NT2/D1 (cell line): ENCODE results near the gene FAM25G.

ENCODE experiments used
- DNase-seq: peaks from one replicate; pipeline ENCODE4 v3.0.0-alpha.2; 2011; ENCODE audit warnings: low read depth, low spot score
- H3K27me3 ChIP-seq: 2 replicates; pipeline ENCODE4 v1.6.0; 2011; ENCODE audit warnings: mild to moderate bottlenecking; ENCODE audit not compliant: insufficient read length, insufficient read depth
- H3K36me3 ChIP-seq: 2 replicates; pipeline ENCODE4 v1.6.1; 2011; ENCODE audit warnings: mild to moderate bottlenecking, low read length, mixed read lengths; ENCODE audit not compliant: insufficient read depth, insufficient read length
- H3K4me1 ChIP-seq: 2 replicates; pipeline ENCODE4 v1.5.1; 2011; ENCODE audit not compliant: insufficient read depth, insufficient read length
- H3K4me3 ChIP-seq: 2 replicates; pipeline ENCODE4 v1.5.1; 2011; ENCODE audit warnings: low read depth; ENCODE audit not compliant: insufficient read length
- H3K9ac ChIP-seq: 2 replicates; pipeline ENCODE4 v1.6.0; 2011; ENCODE audit warnings: low read depth; ENCODE audit not compliant: insufficient read length
- H3K9me3 ChIP-seq: 2 replicates; pipeline ENCODE4 v1.5.1; 2011; ENCODE audit warnings: mild to moderate bottlenecking, low read length; ENCODE audit not compliant: insufficient read depth
- SUZ12 ChIP-seq: IDR thresholded peaks from 2 replicates; pipeline ENCODE4 v1.6.1; 2011; ENCODE audit not compliant: insufficient read length, insufficient read depth; ENCODE audit errors: extremely low read depth
- YY1 ChIP-seq: IDR thresholded peaks from 2 replicates; pipeline ENCODE4 v1.6.1; 2011; ENCODE audit not compliant: insufficient read length, insufficient read depth
- ZNF274 ChIP-seq: IDR thresholded peaks from 2 replicates; pipeline ENCODE4 v1.6.1; 2011; ENCODE audit warnings: mild to moderate bottlenecking, low read depth, low read length

The FAM25G gene

DNA sequence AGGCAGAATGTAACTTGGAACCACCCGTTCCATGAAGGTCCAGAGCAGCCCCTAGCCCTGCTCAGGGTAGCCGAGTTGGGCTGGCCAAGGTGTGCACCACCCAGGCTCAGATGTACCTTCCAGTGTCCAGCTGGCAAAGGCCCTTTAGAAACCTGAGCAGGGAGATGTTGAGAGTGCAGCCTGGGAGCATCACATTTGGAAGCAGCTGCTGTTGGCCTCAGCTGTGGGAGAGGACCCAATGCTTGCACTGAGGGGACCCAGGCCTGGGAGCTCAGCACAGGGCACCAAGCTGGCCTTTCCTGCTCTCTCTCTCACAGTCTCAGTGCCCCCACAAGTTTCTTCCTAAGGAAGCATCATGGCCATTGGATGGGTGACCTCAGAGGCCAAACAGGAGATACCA is 41.1 kb downstream of the FAM25G start:
- Histone ChIP-seq H3K4me1 (peaks cover 9% of the 10 kb centered on the region), H3K36me3 (no peaks in the 10 kb centered on the region), H3K9me3 (peaks cover 12% of the 10 kb centered on the region), H3K9ac (no peak overlapping the region), H3K4me3 (no peak overlapping the region), H3K27me3 (no peaks in the 10 kb centered on the region)
- TF ChIP-seq SUZ12 = no peak
- no peak for TF ChIP-seq YY1
- no peak for DNase-seq

DNA sequence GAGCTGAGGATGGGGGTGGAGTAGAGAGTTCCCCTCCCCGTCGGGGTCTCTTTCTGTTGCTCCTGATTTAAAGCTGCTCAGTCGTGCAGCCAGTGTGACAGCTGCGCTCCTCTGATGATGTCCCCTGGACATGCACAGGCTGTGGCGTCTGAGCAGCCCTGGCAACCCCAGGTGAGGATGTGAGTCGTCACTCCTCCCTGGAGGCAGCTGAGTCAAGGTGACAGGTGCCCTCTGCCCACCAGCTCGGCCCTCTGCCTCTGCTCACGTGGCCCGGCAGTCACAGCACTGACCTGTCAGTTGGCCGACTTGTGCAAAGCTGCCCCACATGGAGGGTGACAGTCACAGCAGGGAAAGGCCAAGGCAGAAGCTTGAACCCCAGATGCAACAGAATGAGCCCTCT is 41.5 kb downstream of the FAM25G start:
- peaks cover 9% of the 10 kb centered on the region for H3K4me1 ChIP-seq
- H3K27me3 ChIP-seq = no peaks in the 10 kb centered on the region

DNA sequence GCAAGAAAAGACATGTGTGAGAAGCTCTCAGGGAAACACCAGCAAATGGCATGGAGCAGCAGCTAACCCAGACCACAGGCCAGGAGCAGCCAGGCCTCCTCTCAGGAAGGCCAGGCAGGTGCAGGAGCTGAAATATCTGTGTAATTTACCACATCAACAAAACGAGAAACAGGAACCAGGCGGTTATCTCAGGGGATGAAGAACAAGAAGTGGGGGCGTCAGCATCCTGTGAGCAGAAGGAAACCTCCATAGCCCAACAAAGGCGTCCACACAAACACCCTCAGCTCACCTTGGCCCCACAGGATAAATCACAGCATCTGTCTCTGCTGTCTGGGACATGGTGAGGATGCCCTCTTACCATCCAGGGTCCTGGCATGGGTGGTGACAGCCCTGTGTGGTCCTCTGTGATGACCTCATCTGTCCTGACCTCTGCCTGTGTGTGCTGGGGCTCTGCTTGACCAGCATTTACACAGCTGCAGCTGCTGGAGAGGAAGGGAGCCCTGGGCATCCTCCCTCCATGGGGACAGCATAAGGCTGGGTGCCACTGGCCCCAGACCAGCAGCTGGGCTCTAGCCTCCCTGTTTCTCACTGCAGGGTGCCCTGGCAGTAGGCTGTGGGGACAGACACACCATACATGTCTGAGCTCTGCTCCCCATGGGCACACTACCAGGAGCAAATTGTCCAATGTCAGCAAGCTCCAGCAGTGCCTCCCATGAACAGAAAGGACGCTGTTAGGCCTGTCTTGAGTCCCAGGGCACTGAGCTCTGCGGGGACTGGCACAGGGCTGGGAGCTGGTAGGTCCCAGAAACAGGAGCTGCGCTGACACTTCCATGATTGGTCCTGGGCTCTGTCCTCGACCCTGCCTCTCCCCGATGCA is 42.2 kb downstream of the FAM25G start:
- H3K4me3 ChIP-seq = no peak overlapping the region
- H3K27me3 ChIP-seq = no peaks in the 10 kb centered on the region
- H3K9me3 ChIP-seq = peaks cover 16% of the 10 kb centered on the region
- H3K36me3 ChIP-seq = no peaks in the 10 kb centered on the region
- no peak for TF ChIP-seq ZNF274
- no peak for TF ChIP-seq SUZ12
- no peak for TF ChIP-seq YY1
- peaks cover 9% of the 10 kb centered on the region for H3K4me1 ChIP-seq
- DNase-seq = no peak
- no peak overlapping the region for H3K9ac ChIP-seq

More for the DNA sequence above, 41.5 kb downstream of the FAM25G start:
- no peak for DNase-seq
- H3K36me3 ChIP-seq = no peaks in the 10 kb centered on the region
- TF ChIP-seq ZNF274 = no peak
- no peak for TF ChIP-seq YY1
- TF ChIP-seq SUZ12 = no peak
- peaks cover 16% of the 10 kb centered on the region for H3K9me3 ChIP-seq
- no peak overlapping the region for H3K9ac ChIP-seq
- no peak overlapping the region for H3K4me3 ChIP-seq

DNA sequence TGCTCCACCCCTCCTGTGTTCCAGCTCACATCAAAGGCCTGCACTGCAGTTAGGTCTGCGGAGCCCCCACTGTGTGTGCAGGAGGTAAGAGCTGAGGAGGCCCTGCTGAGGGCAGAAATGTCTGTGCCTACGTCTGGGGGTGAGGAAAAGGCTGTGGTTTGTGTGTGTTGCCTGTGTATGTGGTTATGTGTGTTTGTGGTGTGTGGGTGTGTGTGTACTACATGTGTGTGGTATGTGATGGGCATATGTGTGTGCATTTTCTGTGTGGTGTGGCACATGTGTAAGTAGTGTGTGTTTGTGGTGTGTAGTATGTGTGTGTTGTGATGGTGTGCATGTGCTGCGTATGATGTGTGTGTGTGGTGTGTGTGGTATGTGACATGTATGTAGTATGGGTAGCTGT is 43.8 kb downstream of the FAM25G start:
- no peak overlapping the region for H3K9ac ChIP-seq
- peaks cover 16% of the 10 kb centered on the region for H3K9me3 ChIP-seq
- no peak for TF ChIP-seq SUZ12
- no peak for TF ChIP-seq YY1
- TF ChIP-seq ZNF274 = no peak
- H3K27me3 ChIP-seq = no peaks in the 10 kb centered on the region
- no peak overlapping the region for H3K4me3 ChIP-seq
- H3K4me1 ChIP-seq = peaks cover 5% of the 10 kb centered on the region
- no peak for DNase-seq
- no peaks in the 10 kb centered on the region for H3K36me3 ChIP-seq

DNA sequence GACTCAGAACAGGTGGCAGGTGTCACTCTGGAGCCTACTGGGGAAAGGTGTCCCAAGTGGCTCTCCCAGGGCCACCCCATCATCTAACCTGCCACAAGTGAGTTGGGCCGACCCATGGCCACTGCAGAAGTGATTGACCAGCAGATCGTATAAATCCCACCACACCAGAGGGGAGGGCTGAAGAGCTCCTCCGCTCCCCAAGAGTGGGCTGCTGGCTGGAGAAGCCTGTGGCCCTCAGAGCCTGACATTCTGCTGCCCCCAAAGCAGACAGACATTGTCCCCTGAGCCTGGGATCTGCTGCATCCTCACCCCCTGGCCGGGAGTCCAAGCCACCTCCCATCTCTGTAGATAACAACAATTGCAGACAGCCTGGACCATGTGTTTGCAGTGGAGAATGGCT is 44.3 kb downstream of the FAM25G start:
- no peaks in the 10 kb centered on the region for H3K36me3 ChIP-seq

DNA sequence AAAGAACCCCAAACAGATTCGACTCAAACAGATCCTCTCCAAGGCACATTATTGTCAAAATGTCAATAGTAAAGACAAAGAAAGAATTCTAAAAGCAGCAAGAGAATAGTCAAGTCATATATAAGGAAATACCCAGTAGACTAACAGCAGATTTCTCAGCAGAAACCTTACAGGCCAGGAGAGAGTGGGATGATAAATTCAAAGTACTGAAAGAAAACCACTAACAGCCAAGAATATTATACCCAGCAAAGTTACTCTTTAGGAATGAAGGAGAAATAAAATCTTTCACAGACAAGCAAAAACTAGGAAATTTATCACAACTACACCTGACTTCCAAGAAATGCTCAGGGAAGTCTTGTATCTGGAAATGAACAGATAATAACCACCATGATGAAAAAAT is 45.8 kb downstream of the FAM25G start:
- H3K27me3 ChIP-seq = no peaks in the 10 kb centered on the region
- H3K4me1 ChIP-seq = no peaks in the 10 kb centered on the region
- H3K9ac ChIP-seq = no peak overlapping the region
- DNase-seq = no peak
- peaks cover 16% of the 10 kb centered on the region for H3K9me3 ChIP-seq
- no peaks in the 10 kb centered on the region for H3K36me3 ChIP-seq
- no peak for TF ChIP-seq YY1
- TF ChIP-seq ZNF274 = no peak
- TF ChIP-seq SUZ12 = no peak
- H3K4me3 ChIP-seq = no peak overlapping the region

More for the DNA sequence above, 44.3 kb downstream of the FAM25G start:
- Histone ChIP-seq H3K4me1 (peaks cover 3% of the 10 kb centered on the region), H3K9me3 (peaks cover 16% of the 10 kb centered on the region), H3K9ac (no peak overlapping the region), H3K4me3 (no peak overlapping the region), H3K27me3 (no peaks in the 10 kb centered on the region)
- no peak for DNase-seq
- no peak for TF ChIP-seq SUZ12
- no peak for TF ChIP-seq YY1

DNA sequence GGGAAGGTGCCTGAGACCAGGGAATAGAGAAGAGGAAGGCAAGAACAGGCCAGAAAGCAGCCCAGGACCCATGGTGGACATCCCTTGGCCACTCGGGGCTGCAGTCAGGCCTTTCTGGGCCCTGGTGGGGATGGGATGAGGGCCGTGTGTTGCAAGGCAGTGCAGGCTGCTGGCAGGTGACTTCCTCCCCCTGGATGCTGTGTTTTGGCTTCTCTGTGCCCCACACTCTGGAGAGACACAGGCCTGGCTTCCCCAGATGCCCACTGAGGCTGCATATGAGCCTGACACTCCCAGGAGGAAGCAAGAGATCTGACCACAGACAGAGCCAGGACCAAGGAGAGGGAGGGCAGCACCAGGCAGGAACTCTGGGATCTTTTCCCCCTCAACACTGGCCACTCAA is 47.5 kb downstream of the FAM25G start:
- TF ChIP-seq SUZ12 (no peak), ZNF274 (no peak), YY1 (no peak)
- H3K9me3 ChIP-seq = peaks cover 16% of the 10 kb centered on the region
- no peak overlapping the region for H3K9ac ChIP-seq
- no peaks in the 10 kb centered on the region for H3K36me3 ChIP-seq
- H3K4me3 ChIP-seq = no peak overlapping the region
- no peak for DNase-seq
- H3K4me1 ChIP-seq = no peaks in the 10 kb centered on the region
- H3K27me3 ChIP-seq = no peaks in the 10 kb centered on the region

DNA sequence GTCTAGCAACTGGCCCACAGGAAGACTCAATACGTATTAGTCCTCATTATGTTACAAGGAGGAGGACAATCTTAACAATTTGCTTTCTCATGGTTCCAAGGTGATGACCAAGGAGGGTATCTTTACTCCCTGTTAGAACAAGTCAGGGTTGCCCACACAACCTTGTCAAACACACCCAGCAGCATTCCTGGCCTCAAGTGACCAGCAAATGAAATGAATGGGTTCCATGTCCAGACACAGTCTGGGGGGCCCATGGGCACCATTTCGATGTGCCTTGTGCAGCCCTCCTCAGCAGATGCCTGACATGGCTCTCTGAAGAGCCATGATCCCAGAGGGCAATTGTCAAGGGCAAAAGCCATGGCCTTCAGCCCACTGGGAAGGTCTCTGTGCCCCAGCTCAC is 48.4 kb downstream of the FAM25G start:
- no peak overlapping the region for H3K9ac ChIP-seq
- TF ChIP-seq ZNF274 = no peak
- TF ChIP-seq SUZ12 = no peak
- TF ChIP-seq YY1 = no peak

More for the DNA sequence above, 48.4 kb downstream of the FAM25G start:
- Histone ChIP-seq H3K27me3 (no peaks in the 10 kb centered on the region), H3K4me1 (no peaks in the 10 kb centered on the region), H3K36me3 (no peaks in the 10 kb centered on the region), H3K9me3 (peaks cover 16% of the 10 kb centered on the region), H3K4me3 (no peak overlapping the region)
- no peak for DNase-seq
